HG02759 (cell line): ENCODE data around the gene STAT6.
"Not testable (repeated sequence)": the region's sequence is repeated elsewhere in the genome, so short reads cannot be mapped to it uniquely, and the experiment has no call there.

Source experiments
- ATAC-seq: cut with Tn5 transposase; IDR thresholded peaks from one replicate; pipeline ENCODE4 v1.9.1; 2021; ENCODE audit warnings: mild to moderate bottlenecking, moderate library complexity; ENCODE audit not compliant: unreplicated experiment

The STAT6 gene

GRCh38 chr12:57053901-57054300, 57.3 kb downstream of the STAT6 start:
- ATAC-seq: not testable (repeated sequence)

- not testable (repeated sequence) for ATAC-seq
These were observed 58.0 kb downstream of the STAT6 start for GRCh38 chr12:57053146-57053545.

- ATAC-seq: no peak
These were observed 60.2 kb downstream of the STAT6 start for GRCh38 chr12:57051011-57051410.

- ATAC-seq: no peak
These were observed 61.3 kb downstream of the STAT6 start, which contains the start of gene MYO1A for GRCh38 chr12:57049890-57050289. Gene MYO1A, minus strand, starts transcription at chr12:57050129. Its CDS starts 1,806 bp downstream, at chr12:57048323.

- ATAC-seq: no peak
These were observed 62.1 kb downstream of the STAT6 start for GRCh38 chr12:57049119-57049446.

- no peak for ATAC-seq
These were observed 62.6 kb downstream of the STAT6 start for GRCh38 chr12:57048423-57049118.

GRCh38 chr12:57047981-57048380, 63.2 kb downstream of the STAT6 start:
- no peak for ATAC-seq

GRCh38 chr12:57046947-57047890, 63.9 kb downstream of the STAT6 start:
- ATAC-seq: peak; percentile 57

- ATAC-seq: no peak
These were observed 64.9 kb downstream of the STAT6 start for GRCh38 chr12:57046086-57046791.
